Activated CD8-positive, alpha-beta memory T cell treated with anti-CD3 and anti-CD28 coated beads for 36 hours (primary cell): ENCODE measurements around the gene CCDC86. TPM values are rescaled to one million over a fixed set of nuclear protein-coding genes. Genes with fewer than 3 reads are reported as not detected.

Experiments used
- CTCF ChIA-PET: fragments of 350-600 bp; sonication (Branson Sonifier 250); formaldehyde crosslinking; loops from one replicate; lab custom pipeline; 2021; ENCODE audit warnings: antibody characterized with exemption; lab: Charles Lee
- POLR2A ChIA-PET: fragments of 350-600 bp; sonication (Branson Sonifier 250); formaldehyde crosslinking; loops from one replicate; lab custom pipeline; 2021; ENCODE audit warnings: antibody characterized with exemption; lab: Charles Lee
- total RNA-seq, 2 experiments: library from RNA; stranded (reverse); gene quantifications; one replicate each; pipeline ENCODE4 v1.2.3, GENCODE V29; 2021

The CCDC86 gene
- total RNA-seq, 2 experiments from 2014 or later = 107 to 110 TPM

- CTCF ChIA-PET = no interaction called here
These were observed 16.1 kb upstream of the CCDC86 start for GRCh38 chr11:60825790-60826189.

GRCh38 chr11:60830478-60831142 lies 11.3 kb upstream of the CCDC86 start:
- ChIA-PET POLR2A (interaction anchor here (0.6 kb wide), 1 partner anchor 318 kb away, joined by 6 read pairs; no protein-coding TSS in a partner anchor), CTCF (interaction anchor here (0.6 to 3.1 kb wide), 27 partner anchors 8 to 685 kb away, joined by 3 to 40 read pairs (median 4); partner anchors contain the start of genes CCDC86, PTGDR2 and ZP1)

More at GRCh38 chr11:60825790-60826189, 16.1 kb upstream of the CCDC86 start:
- POLR2A ChIA-PET = no interaction called here

- POLR2A ChIA-PET = interaction anchor here (0.6 kb wide), 1 partner anchor 317 kb away, joined by 6 read pairs; no protein-coding TSS in a partner anchor
- CTCF ChIA-PET = interaction anchor here (0.6 to 3.1 kb wide), 29 partner anchors 9 to 685 kb away, joined by 3 to 40 read pairs (median 4); partner anchors contain the start of genes CCDC86, PTGDR2 and ZP1
These were observed 10.8 kb upstream of the CCDC86 start for GRCh38 chr11:60831143-60831500.

GRCh38 chr11:60831501-60832079 lies 10.3 kb upstream of the CCDC86 start:
- CTCF ChIA-PET = interaction anchor here (0.6 to 3.1 kb wide), 22 partner anchors 8 to 522 kb away, joined by 3 to 40 read pairs (median 6); partner anchors contain the start of genes CCDC86, PTGDR2 and ZP1
- POLR2A ChIA-PET = no interaction called here

DNA sequence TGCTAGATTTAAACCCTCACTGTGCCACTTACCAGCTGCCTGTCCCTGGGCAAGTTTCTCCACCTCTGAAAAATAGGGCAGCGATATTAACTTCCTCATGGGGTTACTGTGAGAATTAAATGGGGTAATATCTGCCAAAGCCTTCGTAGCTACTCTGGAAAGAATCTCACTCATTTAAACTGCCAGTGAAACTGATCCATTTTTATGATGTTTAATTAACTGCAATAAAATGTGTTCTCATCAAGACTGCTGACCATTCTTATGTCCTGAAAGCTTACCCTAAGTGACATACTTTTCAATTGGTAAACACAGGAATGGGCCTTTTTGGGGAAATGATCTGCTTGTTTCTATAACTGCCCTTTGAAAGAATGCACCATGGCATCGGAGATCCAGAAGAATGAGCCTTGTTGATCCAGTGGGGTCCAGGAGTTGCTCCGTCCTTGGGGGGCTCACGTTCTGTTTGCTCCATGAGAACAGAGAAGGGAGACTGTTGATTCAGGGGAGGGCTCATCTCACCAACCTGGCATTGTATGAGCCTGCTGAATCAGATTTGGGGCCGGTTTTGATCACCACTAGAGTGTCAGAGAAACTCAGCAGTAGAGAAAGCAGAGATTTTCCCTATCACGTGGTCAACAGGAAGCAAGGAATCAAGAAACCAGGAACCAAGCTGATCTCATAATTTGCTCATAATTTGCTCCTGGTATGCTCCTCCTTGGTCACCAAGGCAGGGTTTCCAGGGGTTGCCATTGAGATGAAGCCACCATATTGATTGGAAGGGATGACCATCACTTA lies 7.0 kb upstream of the CCDC86 start:
- CTCF ChIA-PET = interaction anchor here (1.3 to 1.4 kb wide), 2 partner anchors 53 to 64 kb away, joined by 3 to 5 read pairs; no protein-coding TSS in a partner anchor
- POLR2A ChIA-PET = no interaction called here

DNA sequence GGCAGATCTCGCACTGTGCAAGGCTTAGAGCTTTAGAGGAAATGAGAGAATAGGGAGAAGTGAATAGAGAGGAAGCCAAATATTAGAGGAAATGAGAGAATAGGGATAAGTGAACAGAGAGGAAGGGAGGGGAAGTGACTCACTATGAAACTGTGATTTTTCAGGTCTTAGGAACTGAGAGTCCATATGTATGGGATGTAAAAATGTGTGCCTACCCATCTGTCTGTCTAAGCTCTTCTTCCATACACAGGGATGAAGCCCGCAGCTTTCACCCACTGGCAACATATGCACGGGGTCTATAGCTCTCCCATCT lies 6.4 kb upstream of the CCDC86 start:
- ChIA-PET POLR2A (no interaction called here), CTCF (interaction anchor here (1.3 to 1.4 kb wide), 2 partner anchors 52 to 64 kb away, joined by 3 to 5 read pairs; no protein-coding TSS in a partner anchor)

GRCh38 chr11:60836866-60837515 lies 4.9 kb upstream of the CCDC86 start:
- ChIA-PET POLR2A (no interaction called here), CTCF (interaction anchor here (1.0 kb wide), 1 partner anchor 350 kb away, joined by 3 read pairs; no protein-coding TSS in a partner anchor)

GRCh38 chr11:60838132-60838531 lies 3.8 kb upstream of the CCDC86 start:
- CTCF ChIA-PET = no interaction called here
- POLR2A ChIA-PET = interaction anchor here (0.5 kb wide), 1 partner anchor 226 kb away, joined by 4 read pairs; no protein-coding TSS in a partner anchor

- CTCF ChIA-PET = interaction anchor here (1.2 kb wide), 1 partner anchor 10 kb away, joined by 6 read pairs; no protein-coding TSS in a partner anchor
- POLR2A ChIA-PET = no interaction called here
These were observed 1.2 kb upstream of the CCDC86 start for GRCh38 chr11:60840470-60841430.

DNA sequence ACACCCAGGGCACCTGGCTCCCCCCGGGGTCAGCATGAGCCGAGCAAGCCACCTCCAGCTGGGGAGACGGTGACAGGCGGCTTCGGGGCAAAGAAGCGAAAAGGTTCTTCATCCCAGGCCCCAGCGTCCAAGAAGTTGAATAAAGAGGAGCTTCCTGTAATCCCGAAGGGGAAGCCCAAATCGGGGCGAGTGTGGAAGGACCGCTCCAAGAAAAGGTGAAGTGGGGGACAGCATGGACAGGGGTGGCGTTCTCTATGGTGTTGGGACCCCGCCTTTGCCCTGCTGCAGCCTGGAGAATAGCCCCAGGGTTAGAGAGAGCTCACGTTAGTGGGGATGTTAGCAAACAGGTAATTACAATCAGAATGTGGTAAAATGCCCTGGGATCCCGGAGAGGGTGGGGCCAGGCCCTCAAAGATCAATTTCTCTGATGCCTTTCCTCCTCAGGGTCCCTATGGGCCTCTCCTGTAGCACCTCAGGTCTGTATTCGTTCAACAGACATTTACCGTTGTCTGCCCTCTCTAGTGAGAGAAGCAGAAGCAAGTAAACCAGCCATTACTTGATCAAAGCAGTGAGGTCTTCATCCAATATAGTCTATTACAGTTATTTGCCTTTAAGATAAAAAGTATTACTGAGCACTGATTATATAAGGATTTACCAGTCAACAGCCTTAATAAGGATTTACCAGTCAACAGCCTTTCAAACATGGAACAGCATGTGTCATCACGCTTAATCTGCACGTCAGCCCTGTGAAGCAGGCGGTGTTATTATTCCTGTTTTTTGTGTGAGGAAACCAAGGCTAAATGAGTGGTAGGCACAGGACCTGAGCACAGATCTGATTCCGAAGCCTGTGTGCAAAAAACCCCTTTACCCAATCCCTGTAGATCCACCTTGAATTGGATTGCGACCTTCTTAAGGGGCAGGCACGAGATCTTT lies 1.0 kb downstream of the CCDC86 start:
- ChIA-PET CTCF (interaction anchor here (0.8 to 1.4 kb wide), 4 partner anchors 12 to 61 kb away, joined by 3 to 9 read pairs (median 4); no protein-coding TSS in a partner anchor), POLR2A (interaction anchor here (0.6 to 1.4 kb wide), 3 partner anchors 9 to 321 kb away, joined by 3 to 7 read pairs (median 3); no protein-coding TSS in a partner anchor)

- CTCF ChIA-PET = interaction anchor here (1.3 kb wide), 1 partner anchor 12 kb away, joined by 3 read pairs; no protein-coding TSS in a partner anchor
- POLR2A ChIA-PET = no interaction called here
These were observed 2.3 kb downstream of the CCDC86 start for GRCh38 chr11:60844045-60844869.

- ChIA-PET CTCF (interaction anchor here (1.3 kb wide), 1 partner anchor 12 kb away, joined by 3 read pairs; no protein-coding TSS in a partner anchor), POLR2A (no interaction called here)
These were observed 2.9 kb downstream of the CCDC86 start for GRCh38 chr11:60844870-60845221.

DNA sequence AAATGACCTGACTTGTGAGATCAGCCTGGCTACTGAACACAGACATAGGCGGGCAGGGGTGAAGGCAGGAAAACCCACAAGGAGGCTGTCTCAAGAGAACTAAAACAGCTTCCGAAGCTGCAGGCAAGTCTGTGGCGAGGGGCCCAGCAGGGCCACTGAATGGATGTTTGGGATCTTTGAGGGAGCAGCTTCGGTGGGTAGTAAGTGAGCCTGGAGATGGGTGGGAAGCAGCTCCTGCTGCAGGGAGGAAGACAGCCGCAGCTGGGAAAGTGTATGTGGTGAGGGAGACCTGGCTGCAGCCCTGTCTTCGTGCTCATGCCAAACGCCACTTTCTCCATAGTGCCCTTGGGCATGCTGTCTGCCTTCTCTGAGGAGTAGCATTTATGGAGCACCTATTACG lies 3.4 kb downstream of the CCDC86 start:
- CTCF ChIA-PET = interaction anchor here (1.3 kb wide), 1 partner anchor 13 kb away, joined by 3 read pairs; no protein-coding TSS in a partner anchor

DNA sequence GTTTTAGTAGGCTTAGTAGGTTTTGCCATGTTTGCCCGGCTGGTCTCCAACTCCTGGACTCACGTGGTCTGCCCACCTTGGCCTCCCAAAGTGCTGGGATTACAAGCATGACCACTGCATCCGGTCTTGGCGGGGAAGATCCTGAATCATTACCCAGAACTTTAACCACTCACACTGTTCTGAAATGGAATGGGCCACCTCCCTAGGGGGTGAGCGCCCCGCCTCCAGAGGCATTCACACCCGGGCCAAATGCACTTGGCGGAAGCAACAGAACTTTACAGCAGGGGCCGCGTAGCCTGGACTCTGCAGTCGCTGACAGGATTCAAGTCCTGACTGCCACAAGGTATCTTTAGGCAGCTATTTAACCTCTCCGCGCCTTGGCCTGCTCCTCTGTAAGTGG lies 5.4 kb downstream of the CCDC86 start:
- ChIA-PET POLR2A (interaction anchor here (0.6 kb wide), 1 partner anchor 8 kb away, joined by 3 read pairs; the partner anchor contains the start of gene PTGDR2), CTCF (interaction anchor here (1.4 kb wide), 1 partner anchor 17 kb away, joined by 7 read pairs; no protein-coding TSS in a partner anchor)

More for the DNA sequence above, 3.4 kb downstream of the CCDC86 start:
- POLR2A ChIA-PET = no interaction called here

- ChIA-PET CTCF (interaction anchor here (1.0 kb wide), 1 partner anchor 17 kb away, joined by 4 read pairs; no protein-coding TSS in a partner anchor), POLR2A (no interaction called here)
These were observed 6.0 kb downstream of the CCDC86 start for GRCh38 chr11:60847896-60848295.
